ENCODE results near the gene LRG1.

Gene LRG1

DNA sequence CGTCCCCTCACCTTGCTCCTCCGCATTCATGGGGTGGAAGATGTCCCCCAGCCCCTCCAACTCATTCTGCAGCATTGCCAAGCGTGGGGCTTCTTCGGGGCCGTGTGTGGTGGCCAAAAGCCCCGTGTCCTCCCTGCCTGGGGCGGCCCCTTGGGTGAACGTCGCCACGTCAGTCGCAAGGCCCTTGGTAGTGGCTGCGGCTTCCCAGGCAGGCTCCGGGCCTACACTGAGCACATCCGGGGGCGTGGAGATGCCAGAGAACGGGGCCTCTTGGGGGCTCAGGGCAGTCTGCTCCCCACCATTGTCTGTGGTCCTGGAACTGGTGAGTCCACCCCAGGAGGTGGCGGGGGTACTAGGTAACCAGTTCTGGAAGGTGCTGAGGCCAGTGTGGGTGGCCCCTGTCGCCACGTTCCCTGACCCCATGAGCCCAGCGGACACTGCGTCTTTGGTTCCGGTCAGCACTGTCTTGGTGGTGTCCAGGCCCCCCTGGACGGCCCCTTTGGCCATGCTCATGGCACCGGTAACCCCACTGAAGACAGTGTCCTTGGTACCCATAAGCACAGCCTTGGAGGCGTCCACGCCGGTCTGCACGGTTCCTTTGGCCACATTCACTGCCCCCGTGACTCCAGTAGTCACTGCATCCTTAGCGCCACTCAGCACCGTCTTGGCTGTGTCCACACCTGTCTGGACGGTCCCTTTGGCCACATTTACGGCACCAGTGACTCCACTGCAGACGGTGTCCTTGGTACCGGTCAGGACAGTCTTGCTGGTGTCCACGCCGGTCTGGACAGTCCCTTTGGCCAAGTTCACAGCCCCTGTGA lies 29.2 kb downstream of the LRG1 start:
- Histone ChIP-seq H3K36me3 (ENCODE audit: insufficient read depth, low read length) (peaks cover 5% of the 10 kb centered on the region), H3K4me3 (ENCODE audit: low read length) (no peak overlapping the region), H3K9ac (ENCODE audit: low read depth, low read length) (no peak overlapping the region)

DNA sequence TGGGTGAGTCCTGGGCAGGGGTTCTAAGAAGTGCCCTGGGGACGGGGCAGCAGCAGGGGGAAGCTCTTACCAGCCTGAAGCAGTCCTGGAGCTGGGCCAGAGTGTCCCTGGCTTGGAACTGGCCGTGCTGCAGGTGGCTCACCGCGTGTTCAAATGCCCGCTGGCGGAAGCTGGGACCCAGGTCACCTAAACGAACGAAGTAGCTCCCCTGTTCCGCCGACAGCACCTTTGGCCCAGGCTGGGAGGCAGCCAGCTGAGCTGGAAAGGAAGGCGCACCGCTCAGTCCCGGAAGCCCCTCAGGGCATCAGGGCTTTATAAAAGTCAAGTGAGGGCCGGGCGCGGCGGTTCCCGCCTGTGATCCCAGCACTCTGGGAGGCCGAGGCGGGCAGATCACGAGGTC lies 31.1 kb downstream of the LRG1 start:
- peaks cover 17% of the 10 kb centered on the region for H3K4me1 ChIP-seq (ENCODE audit: control insufficient read depth, insufficient read depth, low read length)
- H3K9ac ChIP-seq (ENCODE audit: low read depth, low read length) = no peak overlapping the region
- no peaks in the 10 kb centered on the region for H3K9me3 ChIP-seq (replicated peaks; ENCODE audit: low read length)
- no peak overlapping the region for H3K4me3 ChIP-seq (ENCODE audit: low read length)
- H3K27me3 ChIP-seq (ENCODE audit: control insufficient read depth, insufficient read depth, low read length) = no peaks in the 10 kb centered on the region
- H3K36me3 ChIP-seq (ENCODE audit: insufficient read depth, low read length) = peaks cover 10% of the 10 kb centered on the region
- H3K4me2 ChIP-seq (ENCODE audit: low read length) = no peak overlapping the region

More for the DNA sequence above, 29.2 kb downstream of the LRG1 start:
- peaks cover 2% of the 10 kb centered on the region for H3K27me3 ChIP-seq (ENCODE audit: control insufficient read depth, insufficient read depth, low read length)
- H3K4me2 ChIP-seq (ENCODE audit: low read length) = no peak overlapping the region
- H3K9me3 ChIP-seq (replicated peaks; ENCODE audit: low read length) = no peaks in the 10 kb centered on the region
- peaks cover 11% of the 10 kb centered on the region for H3K4me1 ChIP-seq (ENCODE audit: control insufficient read depth, insufficient read depth, low read length)

DNA sequence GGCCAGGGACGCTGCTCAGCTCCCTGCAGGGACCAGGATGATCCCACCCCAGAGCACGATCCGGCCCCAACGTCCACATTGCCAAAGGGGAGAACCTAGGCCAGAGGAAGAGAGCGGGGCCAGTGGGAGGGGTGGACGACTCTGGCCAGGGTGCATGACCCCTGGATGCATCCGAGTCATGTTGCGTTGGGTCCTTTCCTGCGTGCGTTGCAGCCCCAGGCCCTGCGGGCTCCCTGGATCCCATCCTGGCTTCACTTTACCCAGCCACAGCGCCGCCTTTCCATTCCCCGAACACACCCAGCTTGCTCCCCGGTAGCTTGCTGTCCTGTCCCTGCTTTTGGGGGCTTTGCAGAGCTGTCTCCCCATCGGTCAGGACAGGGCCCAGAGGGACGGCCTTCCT lies 32.0 kb downstream of the LRG1 start:
- H3K27me3 ChIP-seq (ENCODE audit: control insufficient read depth, insufficient read depth, low read length) = no peaks in the 10 kb centered on the region
- H3K36me3 ChIP-seq (ENCODE audit: insufficient read depth, low read length) = peaks cover 10% of the 10 kb centered on the region
- H3K9ac ChIP-seq (ENCODE audit: low read depth, low read length) = no peak overlapping the region
- H3K4me1 ChIP-seq (ENCODE audit: control insufficient read depth, insufficient read depth, low read length) = peaks cover 17% of the 10 kb centered on the region
- H3K9me3 ChIP-seq (replicated peaks; ENCODE audit: low read length) = no peaks in the 10 kb centered on the region
- H3K4me3 ChIP-seq (ENCODE audit: low read length) = no peak overlapping the region
- H3K4me2 ChIP-seq (ENCODE audit: low read length) = no peak overlapping the region

DNA sequence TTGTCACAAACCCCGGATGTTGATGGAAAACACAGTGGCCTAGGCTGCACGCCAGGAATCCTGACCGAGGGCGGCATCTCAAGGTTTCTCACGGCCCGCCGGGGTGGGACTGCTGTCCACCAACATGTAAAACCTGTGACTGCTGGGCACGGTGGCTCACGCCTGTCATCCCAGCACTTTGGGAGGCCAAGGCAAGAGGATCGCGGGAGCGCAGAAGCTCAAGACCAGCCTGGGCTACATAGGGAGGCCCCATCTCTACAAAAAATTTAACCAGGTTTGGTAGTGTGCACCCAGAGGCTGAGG lies 32.7 kb downstream of the LRG1 start:
- H3K27me3 ChIP-seq (ENCODE audit: control insufficient read depth, insufficient read depth, low read length) = no peaks in the 10 kb centered on the region
- H3K4me3 ChIP-seq (ENCODE audit: low read length) = no peak overlapping the region
- no peak overlapping the region for H3K9ac ChIP-seq (ENCODE audit: low read depth, low read length)
- no peaks in the 10 kb centered on the region for H3K9me3 ChIP-seq (replicated peaks; ENCODE audit: low read length)
- H3K36me3 ChIP-seq (ENCODE audit: insufficient read depth, low read length) = peaks cover 16% of the 10 kb centered on the region
- H3K4me1 ChIP-seq (ENCODE audit: control insufficient read depth, insufficient read depth, low read length) = peaks cover 17% of the 10 kb centered on the region
- no peak overlapping the region for H3K4me2 ChIP-seq (ENCODE audit: low read length)

DNA sequence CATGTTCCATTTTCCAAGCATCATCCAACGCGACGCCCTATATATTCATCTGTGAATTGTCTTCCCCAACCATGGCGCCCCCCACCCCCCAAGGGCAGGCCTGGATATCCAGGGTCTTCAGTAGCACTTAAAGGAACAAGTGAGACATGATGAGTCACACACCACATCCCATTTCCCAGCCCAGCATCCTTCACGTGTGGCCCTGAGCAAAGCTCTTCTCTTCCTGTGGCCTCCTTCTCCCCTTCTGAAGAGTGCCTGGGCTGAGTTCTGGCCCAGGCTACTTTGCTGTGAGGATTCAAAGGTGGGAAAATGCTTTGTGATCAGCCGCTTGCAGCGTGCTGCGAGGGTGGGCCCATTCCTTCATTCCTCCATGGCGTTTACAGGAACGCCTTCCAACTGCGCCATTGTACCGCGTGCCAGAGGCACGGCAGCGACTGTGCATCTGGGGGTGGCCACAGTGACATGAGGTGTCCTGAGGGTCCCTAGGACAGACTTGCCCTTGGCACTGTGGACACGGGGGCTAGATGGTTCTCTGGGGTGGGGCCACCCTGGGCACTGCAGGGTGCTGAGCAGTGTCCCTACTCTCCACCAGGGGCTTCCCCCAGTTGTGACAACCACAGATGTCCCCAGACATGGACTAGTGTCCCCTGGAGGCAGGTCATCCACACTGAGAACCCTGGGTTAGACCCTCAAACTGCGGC lies 33.2 kb downstream of the LRG1 start:
- Histone ChIP-seq H3K4me2 (ENCODE audit: low read length) (no peak overlapping the region), H3K36me3 (ENCODE audit: insufficient read depth, low read length) (peaks cover 19% of the 10 kb centered on the region), H3K4me1 (ENCODE audit: control insufficient read depth, insufficient read depth, low read length) (peaks cover 17% of the 10 kb centered on the region), H3K4me3 (ENCODE audit: low read length) (no peak overlapping the region), H3K27me3 (ENCODE audit: control insufficient read depth, insufficient read depth, low read length) (no peaks in the 10 kb centered on the region), H3K9me3 (replicated peaks; ENCODE audit: low read length) (no peaks in the 10 kb centered on the region), H3K9ac (ENCODE audit: low read depth, low read length) (no peak overlapping the region)

DNA sequence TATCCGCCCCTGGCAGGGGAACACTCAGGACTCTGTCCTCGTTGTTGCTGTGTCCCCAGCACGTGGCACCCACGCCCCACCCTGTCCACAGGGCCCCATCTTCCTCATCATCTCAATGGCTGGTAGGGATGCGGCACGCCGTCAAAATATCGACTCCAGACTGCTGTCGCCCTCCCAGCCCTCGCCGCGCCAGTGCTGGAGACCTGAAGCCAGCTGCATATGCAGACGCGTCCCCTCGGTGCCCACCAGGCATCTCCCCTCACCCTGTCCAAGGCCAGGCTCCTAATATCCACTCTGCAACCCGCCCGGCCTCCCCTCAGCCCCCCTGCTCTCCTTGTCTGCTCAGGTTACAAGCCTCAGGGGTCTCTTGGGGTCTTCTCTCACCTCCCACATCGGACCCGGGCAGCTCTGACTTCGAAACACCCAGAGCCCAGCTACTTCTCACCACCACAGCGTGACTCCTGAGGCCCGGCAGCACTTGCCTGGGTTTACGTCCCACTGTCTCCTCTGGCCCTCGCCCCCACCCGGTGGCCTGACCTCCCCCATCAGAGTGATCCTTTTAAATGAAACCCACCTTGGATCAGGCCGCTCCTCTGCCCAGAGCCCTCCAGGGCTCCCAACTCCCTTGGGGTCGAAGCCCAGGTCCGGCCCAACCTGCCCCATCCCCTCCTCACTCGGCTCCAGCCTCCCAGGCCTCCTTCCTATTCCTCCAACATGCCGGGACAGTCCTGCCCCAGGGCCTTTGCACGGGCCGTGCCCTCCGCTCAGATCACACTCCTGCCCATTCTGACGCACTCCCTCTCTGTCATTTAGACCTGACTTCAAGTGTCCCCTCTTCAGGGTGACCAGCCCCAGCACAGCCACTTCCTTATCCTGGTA lies 34.0 kb downstream of the LRG1 start:
- no peak overlapping the region for H3K4me2 ChIP-seq (ENCODE audit: low read length)
- peaks cover 17% of the 10 kb centered on the region for H3K4me1 ChIP-seq (ENCODE audit: control insufficient read depth, insufficient read depth, low read length)
- no peak overlapping the region for H3K4me3 ChIP-seq (ENCODE audit: low read length)
- no peaks in the 10 kb centered on the region for H3K27me3 ChIP-seq (ENCODE audit: control insufficient read depth, insufficient read depth, low read length)
- H3K9me3 ChIP-seq (replicated peaks; ENCODE audit: low read length) = no peaks in the 10 kb centered on the region
- H3K9ac ChIP-seq (ENCODE audit: low read depth, low read length) = no peak overlapping the region
- peaks cover 25% of the 10 kb centered on the region for H3K36me3 ChIP-seq (ENCODE audit: insufficient read depth, low read length)

DNA sequence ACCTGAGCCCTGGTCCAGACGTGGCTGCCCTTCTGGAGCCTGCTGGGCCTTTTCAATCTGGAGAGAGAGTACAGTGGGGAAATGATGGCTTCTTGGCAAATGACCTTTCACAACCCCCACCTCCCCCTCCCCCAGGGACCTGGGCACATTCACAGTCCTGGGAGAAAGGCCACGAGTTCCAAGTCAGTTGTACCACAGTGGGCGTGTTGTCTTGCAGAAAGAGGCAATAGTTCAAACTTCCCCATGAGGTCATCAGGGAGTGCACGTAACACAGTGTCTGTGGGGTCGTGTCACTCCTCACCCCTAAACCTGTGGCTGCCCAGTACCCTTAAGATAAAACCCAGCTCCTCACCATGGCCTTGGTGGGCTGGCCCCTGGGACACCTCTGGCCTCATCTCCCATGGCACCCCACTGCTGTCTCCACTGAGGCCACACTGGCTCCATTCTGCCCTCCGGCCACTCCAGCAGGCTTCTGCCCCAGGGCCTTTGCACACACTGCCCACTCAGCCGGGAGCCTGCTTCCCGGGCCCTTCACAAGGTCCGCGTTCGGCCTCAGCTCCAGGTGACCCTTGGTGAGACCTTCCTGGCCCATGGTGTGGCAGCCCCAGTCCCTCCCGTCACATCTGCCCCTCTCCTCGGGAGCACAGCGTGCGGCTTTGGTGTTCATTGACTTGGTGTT lies 34.8 kb downstream of the LRG1 start:
- Histone ChIP-seq H3K9me3 (replicated peaks; ENCODE audit: low read length) (no peaks in the 10 kb centered on the region), H3K4me3 (ENCODE audit: low read length) (no peak overlapping the region), H3K4me1 (ENCODE audit: control insufficient read depth, insufficient read depth, low read length) (peaks cover 17% of the 10 kb centered on the region), H3K27me3 (ENCODE audit: control insufficient read depth, insufficient read depth, low read length) (no peaks in the 10 kb centered on the region), H3K36me3 (ENCODE audit: insufficient read depth, low read length) (peaks cover 25% of the 10 kb centered on the region), H3K9ac (ENCODE audit: low read depth, low read length) (no peak overlapping the region), H3K4me2 (ENCODE audit: low read length) (no peak overlapping the region)

DNA sequence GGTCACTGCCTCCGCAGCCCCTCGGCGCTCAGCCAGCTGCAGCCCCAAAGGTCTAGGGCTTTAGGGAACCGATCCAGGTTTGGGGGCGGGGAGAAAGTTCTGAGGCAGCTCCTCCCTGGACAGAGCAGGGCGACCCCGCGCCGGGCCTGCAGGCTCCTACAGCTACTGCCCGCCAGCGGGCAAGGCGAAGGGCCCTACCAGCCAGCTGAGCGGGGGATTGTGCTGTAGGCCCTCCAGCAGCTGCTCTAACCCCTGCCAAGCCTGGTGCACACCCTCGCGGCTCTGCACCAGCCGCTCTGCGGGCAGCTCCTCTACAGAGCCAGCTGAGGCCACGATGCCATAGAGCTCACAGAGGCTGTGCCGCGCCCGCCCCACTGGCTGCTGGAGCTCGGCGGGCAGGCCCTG lies 35.5 kb downstream of the LRG1 start:
- H3K4me1 ChIP-seq (ENCODE audit: control insufficient read depth, insufficient read depth, low read length) = peaks cover 17% of the 10 kb centered on the region
- H3K9me3 ChIP-seq (replicated peaks; ENCODE audit: low read length) = no peaks in the 10 kb centered on the region
- H3K36me3 ChIP-seq (ENCODE audit: insufficient read depth, low read length) = peaks cover 25% of the 10 kb centered on the region
- H3K4me2 ChIP-seq (ENCODE audit: low read length) = no peak overlapping the region
- H3K9ac ChIP-seq (ENCODE audit: low read depth, low read length) = no peak overlapping the region
- no peaks in the 10 kb centered on the region for H3K27me3 ChIP-seq (ENCODE audit: control insufficient read depth, insufficient read depth, low read length)
- no peak overlapping the region for H3K4me3 ChIP-seq (ENCODE audit: low read length)

DNA sequence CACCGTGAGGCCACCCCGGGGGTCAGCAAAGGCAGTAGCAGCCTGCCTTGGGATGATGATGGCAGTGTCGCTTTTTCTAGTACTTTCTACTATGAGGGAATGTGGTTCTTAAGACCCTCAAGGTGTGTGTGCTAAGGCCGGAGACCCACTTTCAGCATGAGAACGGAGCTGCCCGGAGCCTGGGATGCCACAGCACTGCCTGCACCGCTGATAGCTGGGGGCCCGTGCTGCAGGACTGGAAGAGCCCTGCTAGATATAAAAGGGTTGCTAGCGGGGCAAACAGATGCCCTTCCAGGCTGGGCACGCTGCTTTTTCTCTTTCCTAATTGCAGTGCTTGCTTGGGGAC lies 36.0 kb downstream of the LRG1 start:
- no peak overlapping the region for H3K4me2 ChIP-seq (ENCODE audit: low read length)
- H3K9me3 ChIP-seq (replicated peaks; ENCODE audit: low read length) = no peaks in the 10 kb centered on the region
- peaks cover 26% of the 10 kb centered on the region for H3K36me3 ChIP-seq (ENCODE audit: insufficient read depth, low read length)
- peaks cover 17% of the 10 kb centered on the region for H3K4me1 ChIP-seq (ENCODE audit: control insufficient read depth, insufficient read depth, low read length)
- no peaks in the 10 kb centered on the region for H3K27me3 ChIP-seq (ENCODE audit: control insufficient read depth, insufficient read depth, low read length)
- H3K4me3 ChIP-seq (ENCODE audit: low read length) = no peak overlapping the region
- H3K9ac ChIP-seq (ENCODE audit: low read depth, low read length) = no peak overlapping the region

DNA sequence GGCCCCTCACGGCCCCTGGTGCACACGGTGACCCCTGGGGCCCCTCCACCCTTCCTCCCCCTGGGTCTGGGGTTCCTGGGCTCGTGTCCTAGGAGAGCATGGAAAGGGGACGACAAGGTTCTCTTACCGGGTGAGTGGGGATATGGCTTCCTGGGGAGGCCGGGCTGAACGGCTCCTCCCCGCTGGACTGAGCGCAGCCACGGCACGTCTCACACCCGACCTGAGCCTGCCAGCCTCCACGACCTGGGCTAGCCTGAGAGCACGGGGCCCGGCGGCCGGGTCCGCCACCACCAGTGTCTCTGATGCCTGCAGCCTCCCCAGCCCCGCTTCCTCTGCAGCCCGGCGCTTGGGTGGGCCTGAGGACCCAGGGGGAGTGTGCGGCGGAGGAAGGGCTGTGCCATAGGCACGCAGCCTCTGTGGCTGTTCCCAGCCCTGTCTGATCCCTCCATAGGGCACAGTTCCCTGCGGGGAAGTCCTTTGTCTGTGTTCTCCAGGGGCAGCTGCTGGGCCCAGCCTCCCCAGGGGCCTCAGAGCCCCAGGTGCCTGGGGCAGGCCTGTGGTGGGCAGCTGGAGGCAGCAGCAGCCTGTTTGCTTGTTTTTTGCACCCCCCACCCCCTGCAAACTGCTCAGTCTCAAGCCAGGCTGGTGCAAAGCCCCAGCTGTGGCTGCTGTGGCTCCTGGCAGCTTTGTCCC lies 36.6 kb downstream of the LRG1 start:
- H3K36me3 ChIP-seq (ENCODE audit: insufficient read depth, low read length) = peaks cover 31% of the 10 kb centered on the region
- H3K4me1 ChIP-seq (ENCODE audit: control insufficient read depth, insufficient read depth, low read length) = peaks cover 17% of the 10 kb centered on the region
- H3K9ac ChIP-seq (ENCODE audit: low read depth, low read length) = no peak overlapping the region
- H3K27me3 ChIP-seq (ENCODE audit: control insufficient read depth, insufficient read depth, low read length) = no peaks in the 10 kb centered on the region
- H3K9me3 ChIP-seq (replicated peaks; ENCODE audit: low read length) = no peaks in the 10 kb centered on the region
- H3K4me3 ChIP-seq (ENCODE audit: low read length) = no peak overlapping the region
- no peak overlapping the region for H3K4me2 ChIP-seq (ENCODE audit: low read length)
